A549 (cell line): Measurements from ENCODE around the gene XDH. TPM values are rescaled to one million over a fixed set of nuclear protein-coding genes. Genes with fewer than 3 reads are reported as not detected.

Experiments used
- ATAC-seq, 2 experiments: fragments of 200-7000 bp in 1 of 2; fragments of >200 bp in 1 of 2; cut with Nextera tagmentation in 1 of 2; cut with Tn5 transposase in 1 of 2; 3 replicates each; pipeline versions ENCODE4 v1.8.0 to v1.9.1; 2018 to 2020; ENCODE audit warnings: mild to moderate bottlenecking in 1 of 2, moderate library complexity in 1 of 2
- CTCF ChIA-PET: fragments of 300-600 bp; sonication (Branson Sonifier 250); formaldehyde crosslinking; extraction: SDS; loops from one replicate; lab custom pipeline; 2021; ENCODE audit warnings: antibody characterized with exemption, inconsistent platforms; lab: Yijun Ruan, JAX
- POLR2A ChIA-PET: fragments of 350-600 bp; formaldehyde crosslinking; extraction: SDS; loops from one replicate; lab custom pipeline; 2021; ENCODE audit warnings: antibody characterized with exemption, inconsistent platforms; lab: Yijun Ruan, JAX
- DNase-seq, 2 experiments: peaks; one replicate each; pipeline versions ENCODE4 v3.0.0 to v3.0.0-alpha.2; 2011 to 2016; ENCODE audit warnings: low read depth in 1 of 2, low spot score in 1 of 2
- FAIRE-seq: peaks from 2 replicates; lab custom pipeline; 2011; peaks lifted over from hg19 to GRCh38; lab: Jason Lieb, UNC
- H3K27ac ChIP-seq, 2 experiments: fragments of >200 bp; sonication (Bioruptor Twin); formaldehyde crosslinking; 3 replicates each; pipeline ENCODE4 v1.5.1; 2016 to 2017
- H3K4me1 ChIP-seq: fragments of >200 bp; sonication (Bioruptor Twin); formaldehyde crosslinking; 3 replicates; pipeline ENCODE4 v1.6.1; 2016
- H3K4me2 ChIP-seq: fragments of >200 bp; sonication (Bioruptor Twin); formaldehyde crosslinking; 3 replicates; pipeline ENCODE4 v1.6.1; 2016
- H3K4me3 ChIP-seq: fragments of >200 bp; sonication (Bioruptor Twin); formaldehyde crosslinking; 3 replicates; pipeline ENCODE4 v1.5.1; 2016
- H3K9me3 ChIP-seq: fragments of >200 bp; sonication (Bioruptor Twin); formaldehyde crosslinking; 3 replicates; pipeline ENCODE4 v1.6.1; 2016
- CBX2 ChIP-seq: fragments of 200-600 bp; sonication (generic); IDR thresholded peaks from 2 replicates; pipeline ENCODE4 v1.6.1; 2016; ENCODE audit warnings: low read depth, mild to moderate bottlenecking, borderline replicate concordance
- CEBPB ChIP-seq, 2 experiments: fragments of >200 bp in 1 of 2; sonication (Bioruptor Twin) in 1 of 2; formaldehyde crosslinking in 1 of 2; IDR thresholded peaks; 2 replicates each; pipeline ENCODE4 v1.6.1; 2012 to 2016
- EHF ChIP-seq: fragments of 250-450 bp; sonication (Bioruptor Pico); IDR thresholded peaks from 2 replicates; pipeline ENCODE4 v1.5.0; 2020; ENCODE audit warnings: mild to moderate bottlenecking
- EP300 ChIP-seq, 2 experiments: fragments of >200 bp; sonication (Bioruptor Twin); formaldehyde crosslinking; IDR thresholded peaks; 2 replicates in 1 of 2; 3 replicates in 1 of 2; pipeline ENCODE4 v1.6.1; 2016 to 2017
- FOSL2 ChIP-seq, 2 experiments: fragments of 450-650 bp in 1 of 2; fragments of >200 bp in 1 of 2; sonication (Bioruptor Twin) in 1 of 2; formaldehyde crosslinking; IDR thresholded peaks; 2 replicates each; pipeline versions ENCODE4 v1.5.0 to v1.6.1; 2016 to 2020; ENCODE audit warnings: mild to moderate bottlenecking in 1 of 2, moderate library complexity in 1 of 2
- FOXS1 ChIP-seq: fragments of 250-450 bp; sonication (Bioruptor Pico); IDR thresholded peaks from 2 replicates; pipeline ENCODE4 v1.5.0; 2020; ENCODE audit warnings: mild to moderate bottlenecking, moderate library complexity
- GATA3 ChIP-seq: IDR thresholded peaks from 2 replicates; pipeline ENCODE4 v1.6.1; 2012; ENCODE audit warnings: borderline replicate concordance
- HDAC2 ChIP-seq: fragments of 200-600 bp; sonication (generic); IDR thresholded peaks from 2 replicates; pipeline ENCODE4 v1.6.1; 2016
- HOXB13 ChIP-seq: fragments of 250-450 bp; sonication (Bioruptor Pico); IDR thresholded peaks from 2 replicates; pipeline ENCODE4 v1.5.0; 2020; ENCODE audit warnings: low read depth, mild to moderate bottlenecking, moderate library complexity
- NPAS2 ChIP-seq: fragments of 250-450 bp; sonication (Bioruptor Pico); IDR thresholded peaks from 2 replicates; pipeline ENCODE4 v1.8.0; 2022; ENCODE audit warnings: mild to moderate bottlenecking, moderate library complexity, borderline replicate concordance
- NR3C1 ChIP-seq: fragments of >200 bp; sonication (Bioruptor Twin); formaldehyde crosslinking; IDR thresholded peaks from 3 replicates; pipeline ENCODE4 v1.6.1; 2017
- PHF8 ChIP-seq: fragments of 200-600 bp; sonication (generic); IDR thresholded peaks from 2 replicates; pipeline ENCODE4 v1.6.1; 2016; ENCODE audit warnings: low read depth, mild to moderate bottlenecking, antibody characterized with exemption, moderate library complexity, borderline replicate concordance
- POLR2AphosphoS2 ChIP-seq: conservative IDR thresholded peaks from 2 replicates; pipeline ENCODE4 v1.6.1; 2012; ENCODE audit warnings: low read length, improper control_type of control experiment, inconsistent platforms
- RARB ChIP-seq: fragments of 250-450 bp; sonication (Bioruptor Pico); IDR thresholded peaks from 2 replicates; pipeline ENCODE4 v1.8.0; 2021; ENCODE audit warnings: mild to moderate bottlenecking, moderate library complexity
- RCOR1 ChIP-seq: fragments of 150-350 bp; IDR thresholded peaks from 2 replicates; pipeline ENCODE4 v1.6.1; 2014; ENCODE audit warnings: antibody characterized with exemption, low read length, low read depth
- RFX5 ChIP-seq: fragments of 450-650 bp; IDR thresholded peaks from 2 replicates; pipeline ENCODE4 v1.7.1; 2014; ENCODE audit warnings: antibody characterized with exemption, mild to moderate bottlenecking, moderate library complexity
- RNF2 ChIP-seq: fragments of 200-600 bp; sonication (generic); IDR thresholded peaks from 2 replicates; pipeline ENCODE4 v1.6.1; 2016; ENCODE audit warnings: low read depth, mild to moderate bottlenecking, antibody characterized with exemption, moderate library complexity, borderline replicate concordance
- ZNF302 ChIP-seq: fragments of 250-450 bp; sonication (Bioruptor Pico); IDR thresholded peaks from 2 replicates; pipeline ENCODE4 v1.9.0; 2021; ENCODE audit warnings: inconsistent platforms, mild to moderate bottlenecking, moderate library complexity
- ZSCAN20 ChIP-seq: fragments of 250-450 bp; sonication (Bioruptor Pico); IDR thresholded peaks from 2 replicates; pipeline ENCODE4 v1.8.0; 2022; ENCODE audit warnings: mild to moderate bottlenecking, moderate library complexity
- WGBS: methylation state at CpG from one replicate; pipeline ENCODE4 v1.1.6; 2017; ENCODE audit errors: missing lambda C conversion rate; 5-methylcytosine and 5-hydroxymethylcytosine counted together
- polyA plus RNA-seq, 4 experiments: library from polyadenylated mRNA; depleted of rRNA in 3 of 4; stranded (reverse); fragments of >200 nt; fragmentation: RNase III in 1 of 4; extraction: RNeasy Plus Mini Kit Qiagen cat#74134 plus additional on column Dnase treatment in 1 of 4; gene quantifications; 2 replicates in 3 of 4; 3 replicates in 1 of 4; pipeline ENCODE4 v1.2.3, GENCODE V29; 2011 to 2017
- TF ChIP-seq, protein P1 (sequence below): IDR thresholded peaks from 2 replicates; pipeline ENCODE4 v1.6.1; 2012; ENCODE audit warnings: low read depth, borderline replicate concordance
- TF ChIP-seq, protein P2 (sequence below): fragments of >200 bp; sonication (Bioruptor Twin); formaldehyde crosslinking; IDR thresholded peaks from 2 replicates; pipeline ENCODE4 v1.6.1; 2016

XDH gene
- polyA plus RNA-seq, 2 of the 4 experiments (the other 2 are of a cell fraction) = 0.71 to 1.1 TPM

DNA sequence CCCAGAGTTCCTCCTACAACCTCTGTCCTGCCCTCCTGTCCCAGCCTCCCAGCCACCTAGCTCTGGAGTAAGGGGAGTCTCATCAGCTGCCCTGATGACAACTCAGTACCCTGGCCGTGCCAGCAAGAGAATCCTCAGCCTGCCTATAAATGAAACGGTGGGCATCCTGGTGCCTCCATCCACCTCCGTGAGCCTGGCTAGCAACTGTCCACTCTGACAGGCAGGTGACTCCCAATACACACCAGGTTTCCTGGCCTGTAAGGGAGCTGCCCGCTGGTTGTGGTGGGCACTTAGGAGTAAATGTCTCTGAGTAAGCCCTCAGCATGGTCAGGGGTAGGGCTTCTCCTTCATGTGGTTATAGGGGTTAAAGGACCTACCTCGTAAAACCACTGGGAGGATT is 81.5 kb downstream of the XDH start:
- no peak for DNase-seq
- ChIA-PET POLR2A (interaction anchor here (1.1 kb wide), 1 partner anchor 195 kb away, joined by 3 read pairs; the partner anchor contains the start of gene GALNT14), CTCF (interaction anchor here (0.6 to 7.2 kb wide), 68 partner anchors 9 to 1410 kb away, joined by 3 to 92 read pairs (median 4); partner anchors contain the start of genes EHD3 and GALNT14)
- H3K9me3 ChIP-seq = no peaks in the 10 kb centered on the region
- H3K27ac ChIP-seq = no peak overlapping the region
- peak in 1 of 2 experiments; percentile 25; a peak in 3 of 6 replicates for ATAC-seq
- H3K4me1 ChIP-seq = no peaks in the 10 kb centered on the region
- 55% methylated on average over 4 of the region's 5 CpGs for WGBS
- no peak overlapping the region for H3K4me2 ChIP-seq
- TF ChIP-seq HDAC2 = no peak
- no peak for TF ChIP-seq PHF8
- TF ChIP-seq EHF (CRISPR knock-in tag) = no peak
- no peak for TF ChIP-seq CBX2
- TF ChIP-seq GATA3 = no peak
- no peak for TF ChIP-seq ZSCAN20 (CRISPR knock-in tag)
- TF ChIP-seq EP300 (IDR thresholded peaks at IDR 0.05) = no peak
- TF ChIP-seq CEBPB (IDR thresholded peaks at IDR 0.05) = no peak
- TF ChIP-seq NPAS2 (CRISPR knock-in tag) = no peak
- no peak for TF ChIP-seq HOXB13 (CRISPR knock-in tag)
- no peak for TF ChIP-seq FOXS1 (CRISPR knock-in tag)
- no peak for TF ChIP-seq RCOR1
- no peak for TF ChIP-seq RFX5
- no peak for TF ChIP-seq ZNF302 (CRISPR knock-in tag)
- TF ChIP-seq, protein P1, sequence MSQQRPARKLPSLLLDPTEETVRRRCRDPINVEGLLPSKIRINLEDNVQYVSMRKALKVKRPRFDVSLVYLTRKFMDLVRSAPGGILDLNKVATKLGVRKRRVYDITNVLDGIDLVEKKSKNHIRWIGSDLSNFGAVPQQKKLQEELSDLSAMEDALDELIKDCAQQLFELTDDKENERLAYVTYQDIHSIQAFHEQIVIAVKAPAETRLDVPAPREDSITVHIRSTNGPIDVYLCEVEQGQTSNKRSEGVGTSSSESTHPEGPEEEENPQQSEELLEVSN = no peak
- TF ChIP-seq NR3C1 = no peak
- FAIRE-seq = no peak
- no peak overlapping the region for H3K4me3 ChIP-seq

DNA sequence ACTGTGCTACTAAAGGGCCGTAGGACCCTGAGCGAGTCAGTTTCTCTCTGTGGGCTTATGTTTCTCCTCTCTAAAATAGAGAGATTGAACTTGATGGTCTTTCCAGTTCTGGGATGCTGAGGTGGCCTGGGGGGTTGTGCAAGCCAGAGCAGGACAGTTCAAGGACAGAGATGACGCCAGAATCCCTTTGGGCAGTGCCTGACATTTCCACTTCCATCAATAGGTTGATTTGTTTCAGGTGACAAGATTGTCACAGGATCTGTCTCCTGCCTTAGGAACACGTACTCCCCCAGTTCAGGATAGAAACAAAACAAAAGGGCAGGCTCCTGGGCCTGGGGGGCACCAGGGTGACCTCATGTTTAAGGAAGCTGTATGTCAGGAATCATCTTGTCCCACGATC is 82.0 kb downstream of the XDH start:
- FAIRE-seq = no peak
- 59% methylated on average over 5 of the region's 5 CpGs for WGBS

DNA sequence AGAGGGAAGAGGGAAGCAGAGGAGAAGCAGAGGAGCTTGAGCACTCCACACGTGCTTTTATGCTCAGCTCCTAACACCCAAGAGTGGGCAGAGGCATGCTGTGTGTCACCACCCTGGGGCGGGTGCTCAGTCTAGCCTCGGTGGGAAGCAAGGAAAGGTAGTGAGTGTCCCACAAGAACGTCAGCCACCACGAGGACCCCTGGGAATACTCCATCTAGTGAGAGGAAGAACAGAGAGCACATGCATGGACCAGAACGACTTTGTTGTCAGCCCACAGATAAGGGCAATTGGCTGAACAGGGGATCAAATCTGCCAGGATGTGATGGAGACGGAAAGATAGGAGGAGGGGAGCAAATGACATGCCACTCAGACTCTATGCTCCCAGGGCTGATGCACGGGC is 83.4 kb downstream of the XDH start:
- peaks cover 4% of the 10 kb centered on the region; the same call in 1 of the 3 replicates for H3K4me1 ChIP-seq
- ATAC-seq = no peak
- no peak overlapping the region for H3K4me2 ChIP-seq
- no peaks in the 10 kb centered on the region for H3K9me3 ChIP-seq
- no peak overlapping the region for H3K27ac ChIP-seq
- CTCF ChIA-PET = interaction anchor here (0.7 to 7.2 kb wide), 9 partner anchors 13 to 835 kb away, joined by 3 to 92 read pairs (median 5); partner anchors contain the start of genes EHD3 and GALNT14
- 37% methylated on average over 8 of the region's 8 CpGs for WGBS
- POLR2A ChIA-PET = no interaction called here
- no peak overlapping the region for H3K4me3 ChIP-seq
- TF ChIP-seq, protein P2, sequence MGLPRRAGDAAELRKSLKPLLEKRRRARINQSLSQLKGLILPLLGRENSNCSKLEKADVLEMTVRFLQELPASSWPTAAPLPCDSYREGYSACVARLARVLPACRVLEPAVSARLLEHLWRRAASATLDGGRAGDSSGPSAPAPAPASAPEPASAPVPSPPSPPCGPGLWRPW = no peak
- TF ChIP-seq POLR2AphosphoS2 = no peak
- TF ChIP-seq RNF2 = no peak
- no peak for TF ChIP-seq FOSL2 (IDR thresholded peaks at IDR 0.05)
- TF ChIP-seq FOSL2 (CRISPR knock-in tag; IDR thresholded peaks at IDR 0.05) = no peak
- TF ChIP-seq, all 56 proteins: peak for 0
- FAIRE-seq = no peak
- no peak for DNase-seq

More for the DNA sequence above, 82.0 kb downstream of the XDH start:
- Histone ChIP-seq H3K4me2 (no peak overlapping the region), H3K4me1 (peaks cover 4% of the 10 kb centered on the region; the same call in 1 of the 3 replicates), H3K4me3 (no peak overlapping the region)
- ATAC-seq (no peak), DNase-seq (no peak)
- CTCF ChIA-PET = interaction anchor here (0.7 to 7.2 kb wide), 32 partner anchors 9 to 1165 kb away, joined by 3 to 92 read pairs (median 8); partner anchors contain the start of genes EHD3 and GALNT14
- TF ChIP-seq RARB (CRISPR knock-in tag) = no peak
- TF ChIP-seq, all 56 proteins: peak for 0
- H3K9me3 ChIP-seq = no peaks in the 10 kb centered on the region
- H3K27ac ChIP-seq = no peak overlapping the region
- POLR2A ChIA-PET = no interaction called here
